WERI-Rb-1 (cell line): ENCODE measurements around the gene CMTM8.

Experiments
- DNase-seq: peaks from one replicate; pipeline ENCODE4 v3.0.0-alpha.2; 2020
- H3K27ac ChIP-seq: fragments of 250-450 bp; sonication (Bioruptor Pico); 2 replicates; pipeline ENCODE4 v1.5.1; 2020; ENCODE audit warnings: mild to moderate bottlenecking, moderate library complexity
- H3K27me3 ChIP-seq: fragments of 250-450 bp; sonication (Bioruptor Pico); 2 replicates; pipeline ENCODE4 v1.5.1; 2021; ENCODE audit warnings: mild to moderate bottlenecking, low read depth, moderate library complexity; ENCODE audit not compliant: insufficient read depth, severe bottlenecking
- H3K36me3 ChIP-seq: fragments of 250-450 bp; sonication (Bioruptor Pico); 2 replicates; pipeline ENCODE4 v1.5.1; 2020; ENCODE audit warnings: mild to moderate bottlenecking, moderate library complexity
- H3K4me3 ChIP-seq: 2 replicates; pipeline ENCODE4 v1.5.1; 2011; ENCODE audit warnings: low read depth, mild to moderate bottlenecking, control low read depth, low read length
- H3K9me3 ChIP-seq: fragments of 250-450 bp; sonication (Bioruptor Pico); 2 replicates; pipeline ENCODE4 v1.5.1; 2021; ENCODE audit warnings: mild to moderate bottlenecking, moderate library complexity; ENCODE audit not compliant: severe bottlenecking
- TF ChIP-seq, protein P1 (sequence below): IDR thresholded peaks from 2 replicates; pipeline ENCODE4 v1.5.1; 2011; ENCODE audit warnings: low read depth, mild to moderate bottlenecking, control low read depth, inconsistent platforms, low read length

Gene CMTM8

DNA sequence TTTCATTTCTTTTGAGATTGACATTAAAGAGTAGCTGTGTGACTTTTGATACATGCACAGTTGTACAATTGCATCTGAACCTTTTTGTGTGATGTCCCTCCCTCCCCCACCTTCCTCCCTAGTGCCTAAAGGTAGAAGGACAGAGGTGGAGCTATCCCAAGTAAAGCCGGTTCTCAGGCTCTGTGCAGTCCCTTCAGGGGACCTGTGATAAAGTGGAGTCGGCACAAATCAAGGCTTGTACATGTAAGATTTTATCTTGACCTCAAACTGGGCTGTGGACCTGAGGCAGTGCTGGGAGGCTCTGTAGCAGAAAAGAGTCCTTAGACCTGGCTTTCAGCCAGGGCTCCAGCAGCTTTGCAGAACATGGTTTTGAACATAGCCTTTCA, 97.6 kb downstream of the CMTM8 start:
- no peak for DNase-seq
- Histone ChIP-seq H3K27me3 (no peaks in the 10 kb centered on the region), H3K36me3 (no peaks in the 10 kb centered on the region), H3K27ac (no peak overlapping the region), H3K9me3 (no peaks in the 10 kb centered on the region), H3K4me3 (no peak overlapping the region)
- TF ChIP-seq, protein P1, sequence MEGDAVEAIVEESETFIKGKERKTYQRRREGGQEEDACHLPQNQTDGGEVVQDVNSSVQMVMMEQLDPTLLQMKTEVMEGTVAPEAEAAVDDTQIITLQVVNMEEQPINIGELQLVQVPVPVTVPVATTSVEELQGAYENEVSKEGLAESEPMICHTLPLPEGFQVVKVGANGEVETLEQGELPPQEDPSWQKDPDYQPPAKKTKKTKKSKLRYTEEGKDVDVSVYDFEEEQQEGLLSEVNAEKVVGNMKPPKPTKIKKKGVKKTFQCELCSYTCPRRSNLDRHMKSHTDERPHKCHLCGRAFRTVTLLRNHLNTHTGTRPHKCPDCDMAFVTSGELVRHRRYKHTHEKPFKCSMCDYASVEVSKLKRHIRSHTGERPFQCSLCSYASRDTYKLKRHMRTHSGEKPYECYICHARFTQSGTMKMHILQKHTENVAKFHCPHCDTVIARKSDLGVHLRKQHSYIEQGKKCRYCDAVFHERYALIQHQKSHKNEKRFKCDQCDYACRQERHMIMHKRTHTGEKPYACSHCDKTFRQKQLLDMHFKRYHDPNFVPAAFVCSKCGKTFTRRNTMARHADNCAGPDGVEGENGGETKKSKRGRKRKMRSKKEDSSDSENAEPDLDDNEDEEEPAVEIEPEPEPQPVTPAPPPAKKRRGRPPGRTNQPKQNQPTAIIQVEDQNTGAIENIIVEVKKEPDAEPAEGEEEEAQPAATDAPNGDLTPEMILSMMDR = no peak

GRCh38 chr3:32337505-32337904, 99.0 kb downstream of the CMTM8 start:
- no peak overlapping the region for H3K4me3 ChIP-seq
- H3K27ac ChIP-seq = no peak overlapping the region
- TF ChIP-seq, protein P1 = no peak
- DNase-seq = no peak
- no peaks in the 10 kb centered on the region for H3K36me3 ChIP-seq
- no peaks in the 10 kb centered on the region for H3K27me3 ChIP-seq
- H3K9me3 ChIP-seq = no peaks in the 10 kb centered on the region

- no peaks in the 10 kb centered on the region for H3K36me3 ChIP-seq
- DNase-seq = peak; percentile 50
- no peak overlapping the region for H3K27ac ChIP-seq
- H3K4me3 ChIP-seq = no peak overlapping the region
- no peaks in the 10 kb centered on the region for H3K27me3 ChIP-seq
- no peaks in the 10 kb centered on the region for H3K9me3 ChIP-seq
- TF ChIP-seq, protein P1 = peak; percentile 70
These were observed 101.6 kb downstream of the CMTM8 start for GRCh38 chr3:32340039-32340438.

DNA sequence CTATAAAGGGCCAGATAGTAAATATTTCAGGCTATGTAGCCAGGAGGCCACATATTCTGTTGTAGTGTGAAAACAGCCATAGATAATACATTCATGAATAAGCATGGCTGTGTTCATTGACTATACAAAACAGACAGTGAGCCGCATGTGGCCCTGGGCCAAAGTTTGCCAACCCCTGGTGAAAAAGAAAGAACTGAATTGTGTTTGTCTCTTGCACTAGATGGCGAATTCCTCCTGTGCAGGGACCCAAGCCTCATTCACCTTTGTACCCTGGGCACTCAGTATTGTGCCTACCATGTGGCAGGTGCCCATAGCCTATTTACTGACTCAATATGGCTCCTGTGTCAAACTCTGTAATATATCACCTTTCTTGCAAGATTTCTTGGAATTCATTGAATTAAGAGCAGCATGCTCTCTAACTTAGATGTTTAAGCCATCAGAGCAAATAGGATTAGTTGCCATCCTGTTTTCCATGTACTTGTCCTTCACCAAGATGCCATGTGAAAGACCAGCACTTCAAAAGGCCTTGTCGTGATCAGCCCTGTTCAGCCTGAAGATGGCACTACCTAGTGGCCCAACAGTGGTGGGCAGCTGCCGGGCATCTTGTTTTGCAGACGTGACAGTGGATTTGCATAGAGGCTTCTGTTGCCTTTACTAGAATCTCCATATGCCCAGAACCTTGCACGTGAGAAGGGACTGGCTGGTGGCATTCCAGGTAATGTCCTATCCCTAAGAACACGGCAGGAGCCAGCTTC, 102.3 kb downstream of the CMTM8 start:
- DNase-seq = no peak
- Histone ChIP-seq H3K4me3 (no peak overlapping the region), H3K9me3 (no peaks in the 10 kb centered on the region), H3K36me3 (no peaks in the 10 kb centered on the region), H3K27ac (no peak overlapping the region), H3K27me3 (no peaks in the 10 kb centered on the region)
- TF ChIP-seq, protein P1 = 0 out of 2 replicates have a peak, but pooled peaks have one; percentile 18

- Histone ChIP-seq H3K9me3 (no peaks in the 10 kb centered on the region), H3K4me3 (no peak overlapping the region), H3K27ac (no peak overlapping the region), H3K36me3 (no peaks in the 10 kb centered on the region), H3K27me3 (no peaks in the 10 kb centered on the region)
- no peak for DNase-seq
- TF ChIP-seq, protein P1 = no peak
These were observed 109.1 kb downstream of the CMTM8 start for GRCh38 chr3:32347343-32348125.
